UCSD-AML1 (cell line): ENCODE results near the gene DHX29.

Experiments used
- DNase-seq: peaks from one replicate; lab custom pipeline; 2025; ENCODE audit not compliant: unreplicated experiment; lab: John Stamatoyannopoulos, UW

Gene DHX29

GRCh38 chr5:55232985-55233928, 74.2 kb downstream of the DHX29 start, which contains the start of gene CCNO:
Gene CCNO (minus strand): TSS chr5:55233608. CDS start chr5:55233523, 85 bp downstream.
- peak; percentile 65 for DNase-seq

- DNase-seq: no peak
Observed at GRCh38 chr5:55232271-55232984, 75.1 kb downstream of the DHX29 start.

- DNase-seq: no peak
Observed at GRCh38 chr5:55231919-55232270, 75.6 kb downstream of the DHX29 start.

GRCh38 chr5:55231029-55231918, 76.2 kb downstream of the DHX29 start:
- no peak for DNase-seq

- DNase-seq: no peak
Observed at GRCh38 chr5:55230086-55230629, 77.3 kb downstream of the DHX29 start.

- no peak for DNase-seq
Observed at GRCh38 chr5:55227664-55228430, 79.6 kb downstream of the DHX29 start.

GRCh38 chr5:55226934-55227663, 80.4 kb downstream of the DHX29 start, which contains the start of gene MCIDAS:
Gene MCIDAS (minus strand): TSS chr5:55227315. CDS start chr5:55227138, 177 bp downstream.
- peak; percentile 44 for DNase-seq

- DNase-seq: peak; percentile 65
Observed at GRCh38 chr5:55226027-55226933, 81.2 kb downstream of the DHX29 start.

- no peak for DNase-seq
Observed at GRCh38 chr5:55225346-55225745, 82.1 kb downstream of the DHX29 start.

GRCh38 chr5:55223812-55224240, 83.7 kb downstream of the DHX29 start:
- DNase-seq: no peak

- DNase-seq: no peak
Observed at GRCh38 chr5:55222985-55223811, 84.3 kb downstream of the DHX29 start.

- DNase-seq: no peak
Observed at GRCh38 chr5:55222092-55222984, 85.2 kb downstream of the DHX29 start.

GRCh38 chr5:55220433-55221185, 86.9 kb downstream of the DHX29 start:
- no peak for DNase-seq

- DNase-seq: no peak
Observed at GRCh38 chr5:55219770-55220169, 87.7 kb downstream of the DHX29 start.

- DNase-seq: no peak
Observed at GRCh38 chr5:55218967-55219366, 88.5 kb downstream of the DHX29 start.
